Vagina (tissue), 2 donors: ENCODE measurements around the gene LELP1. TPM values are rescaled to one million over a fixed set of nuclear protein-coding genes. Genes with fewer than 3 reads are reported as not detected.
A peak's percentile ranks its signal among the peaks of the same experiment; 100 is the strongest.

Experiments
- DNase-seq, 2 donors: peaks; one replicate each; pipeline ENCODE4 v3.0.0-alpha.2; 2017; ENCODE audit errors: extremely low spot score in 2 of 2
- H3K27ac ChIP-seq: fragments of 200-600 bp; sonication (generic); one replicate; pipeline ENCODE4 v1.5.1; 2019
- H3K27me3 ChIP-seq: fragments of 200-600 bp; sonication (generic); one replicate; pipeline ENCODE4 v1.5.1; 2019
- H3K36me3 ChIP-seq, 2 donors: fragments of 200-600 bp; sonication (generic); one replicate each; pipeline ENCODE4 v1.5.1; 2017 to 2019
- H3K4me1 ChIP-seq: fragments of 200-600 bp; sonication (generic); one replicate; pipeline ENCODE4 v1.5.1; 2019
- H3K4me3 ChIP-seq, 2 donors: fragments of 200-600 bp; sonication (generic); 1 replicate in 1 of 2; 2 replicates in 1 of 2; pipeline ENCODE4 v1.5.1; 2016 to 2019
- H3K9me3 ChIP-seq: fragments of 200-600 bp; sonication (generic); one replicate; pipeline ENCODE4 v1.5.1; 2019
- CTCF ChIP-seq, 3 experiments: fragments of 450-650 bp in 2 of 3; fragments of 200-600 bp in 1 of 3; sonication (generic) in 1 of 3; IDR thresholded peaks; one replicate each; pipeline ENCODE4 v1.5.1; 2017 to 2019; ENCODE audit warnings: antibody characterized with exemption in 3 of 3, mild to moderate bottlenecking in 2 of 3, moderate library complexity in 2 of 3
- POLR2A ChIP-seq, 2 donors: fragments of 450-650 bp; IDR thresholded peaks; one replicate each; pipeline ENCODE4 v1.6.1; 2017; ENCODE audit warnings: antibody characterized with exemption in 2 of 2, mild to moderate bottlenecking in 2 of 2, moderate library complexity in 2 of 2
- POLR2AphosphoS5 ChIP-seq, 2 donors: sonication (generic); formaldehyde crosslinking; IDR thresholded peaks; one replicate each; pipeline ENCODE4 v1.9.0; 2017; ENCODE audit warnings: antibody characterized with exemption in 2 of 2, mild to moderate bottlenecking in 2 of 2, low read depth in 1 of 2; ENCODE audit not compliant: insufficient read depth in 1 of 2
- intact Hi-C: fragments of 100-400 bp; cut with DNase I; formaldehyde crosslinking; loops from one replicate; pipeline ENCODE4 v1.15.1; 2023
- total RNA-seq: library from RNA; depleted of rRNA; stranded (reverse); fragments of >200 nt; gene quantifications from one replicate; pipeline ENCODE4 v1.2.3, GENCODE V29; 2016

LELP1 gene
- total RNA-seq, 1 donor from 2014 or later, result not detected

GRCh38 chr1:153246018-153246417 is 42.8 kb downstream of the LELP1 start:
- no peaks in the 10 kb centered on the region for H3K36me3 ChIP-seq
- TF ChIP-seq POLR2AphosphoS5 (IDR thresholded peaks at IDR 0.05; ENCODE audit: insufficient read depth in 1 of 2, low read depth in 1 of 2) (no peak), CTCF (IDR thresholded peaks at IDR 0.05) (no peak), POLR2A (IDR thresholded peaks at IDR 0.05) (no peak)
- H3K27ac ChIP-seq, result no peak overlapping the region
- no peaks in the 10 kb centered on the region for H3K9me3 ChIP-seq
- peak in 1 of 2 donors; percentile 46 for DNase-seq
- no peaks in the 10 kb centered on the region for H3K27me3 ChIP-seq
- intact Hi-C loops, result no loop called here
- no peaks in the 10 kb centered on the region for H3K4me1 ChIP-seq
- H3K4me3 ChIP-seq, result no peak overlapping the region

GRCh38 chr1:153246825-153247224 is 43.6 kb downstream of the LELP1 start:
- peak in 1 of 2 donors; percentile 55 for DNase-seq

GRCh38 chr1:153248176-153248879 is 45.1 kb downstream of the LELP1 start:
- TF ChIP-seq POLR2AphosphoS5 (IDR thresholded peaks at IDR 0.05; ENCODE audit: insufficient read depth in 1 of 2, low read depth in 1 of 2) (no peak), POLR2A (IDR thresholded peaks at IDR 0.05) (no peak), CTCF (IDR thresholded peaks at IDR 0.05) (no peak)
- Histone ChIP-seq H3K36me3 (no peaks in the 10 kb centered on the region), H3K9me3 (no peaks in the 10 kb centered on the region), H3K27me3 (no peaks in the 10 kb centered on the region), H3K4me1 (no peaks in the 10 kb centered on the region), H3K27ac (no peak overlapping the region), H3K4me3 (no peak overlapping the region)
- intact Hi-C loops, result no loop called here
- DNase-seq, result peak in 1 of 2 donors; percentile 70

More at GRCh38 chr1:153246825-153247224, 43.6 kb downstream of the LELP1 start:
- H3K4me3 ChIP-seq, result no peak overlapping the region
- no peak for TF ChIP-seq CTCF (IDR thresholded peaks at IDR 0.05)
- TF ChIP-seq POLR2A (IDR thresholded peaks at IDR 0.05), result no peak
- no peak for TF ChIP-seq POLR2AphosphoS5 (IDR thresholded peaks at IDR 0.05; ENCODE audit: insufficient read depth in 1 of 2, low read depth in 1 of 2)
- intact Hi-C loops, result no loop called here
- no peaks in the 10 kb centered on the region for H3K27me3 ChIP-seq
- no peaks in the 10 kb centered on the region for H3K4me1 ChIP-seq
- no peaks in the 10 kb centered on the region for H3K36me3 ChIP-seq
- H3K27ac ChIP-seq, result no peak overlapping the region
- no peaks in the 10 kb centered on the region for H3K9me3 ChIP-seq

GRCh38 chr1:153250166-153250565 is 46.9 kb downstream of the LELP1 start:
- Histone ChIP-seq H3K27ac (no peak overlapping the region), H3K4me1 (no peaks in the 10 kb centered on the region), H3K4me3 (no peak overlapping the region), H3K27me3 (no peaks in the 10 kb centered on the region), H3K36me3 (no peaks in the 10 kb centered on the region), H3K9me3 (no peaks in the 10 kb centered on the region)
- TF ChIP-seq CTCF (IDR thresholded peaks at IDR 0.05) (no peak), POLR2A (IDR thresholded peaks at IDR 0.05) (no peak), POLR2AphosphoS5 (IDR thresholded peaks at IDR 0.05; ENCODE audit: insufficient read depth in 1 of 2, low read depth in 1 of 2) (no peak)
- no peak for DNase-seq
- intact Hi-C loops, result no loop called here

GRCh38 chr1:153251087-153251486 is 47.9 kb downstream of the LELP1 start:
- no peaks in the 10 kb centered on the region for H3K9me3 ChIP-seq
- DNase-seq, result no peak
- no peak overlapping the region for H3K4me3 ChIP-seq
- H3K27ac ChIP-seq, result no peak overlapping the region
- no peaks in the 10 kb centered on the region for H3K4me1 ChIP-seq
- intact Hi-C loops, result no loop called here
- H3K36me3 ChIP-seq, result no peaks in the 10 kb centered on the region
- no peaks in the 10 kb centered on the region for H3K27me3 ChIP-seq
- TF ChIP-seq CTCF (IDR thresholded peaks at IDR 0.05), result no peak
- no peak for TF ChIP-seq POLR2A (IDR thresholded peaks at IDR 0.05)
- TF ChIP-seq POLR2AphosphoS5 (IDR thresholded peaks at IDR 0.05; ENCODE audit: insufficient read depth in 1 of 2, low read depth in 1 of 2), result no peak
